Muscle of leg (tissue), 11 donors: ENCODE results near the gene GCC1. TPM values are rescaled to one million over a fixed set of nuclear protein-coding genes. Genes with fewer than 3 reads are reported as not detected.
"Not testable (repeated sequence)": the region's sequence is repeated elsewhere in the genome, so short reads cannot be mapped to it uniquely, and the experiment has no call there.

Experiments
- DNase-seq: peaks from one replicate; pipeline ENCODE4 v3.0.0; 2013
- H3K27ac ChIP-seq: one replicate; pipeline ENCODE4 v1.5.1; 2013; ENCODE audit warnings: mild to moderate bottlenecking, low read length, control low read depth
- H3K27me3 ChIP-seq: one replicate; pipeline ENCODE4 v1.6.1; 2013; ENCODE audit warnings: low read length; ENCODE audit not compliant: control insufficient read depth, insufficient read depth
- H3K36me3 ChIP-seq: one replicate; pipeline ENCODE4 v1.6.1; 2013; ENCODE audit warnings: low read length; ENCODE audit not compliant: control insufficient read depth, insufficient read depth
- H3K4me1 ChIP-seq: one replicate; pipeline ENCODE4 v1.6.1; 2013; ENCODE audit warnings: low read length; ENCODE audit not compliant: control insufficient read depth, insufficient read depth
- H3K4me3 ChIP-seq: one replicate; pipeline ENCODE4 v1.5.1; 2013; ENCODE audit warnings: low read length, control low read depth
- H3K9me3 ChIP-seq: replicated peaks from 2 replicates; pipeline ENCODE4 v1.6.1; 2013; ENCODE audit warnings: low read depth, low read length; ENCODE audit not compliant: control insufficient read depth
- WGBS: methylation state at CpG from one replicate; pipeline ENCODE4 v1.1.5; 2013; ENCODE audit warnings: missing lambda C conversion rate; ENCODE audit not compliant: insufficient coverage; 5-methylcytosine and 5-hydroxymethylcytosine counted together
- polyA plus RNA-seq, 8 donors: library from polyadenylated mRNA; unstranded; fragments of 120-200 nt; gene quantifications; one replicate each; pipeline versions ENCODE4 v1.2.1 to v1.2.3, GENCODE V29; 2013; ENCODE audit warnings: inconsistent platforms in 1 of 8, low replicate concordance in 1 of 8; ENCODE audit not compliant: insufficient read length in 8 of 8, insufficient read depth in 1 of 8
- total RNA-seq: library from RNA; stranded (reverse); fragments of 120-200 nt; gene quantifications from one replicate; pipeline ENCODE4 v1.2.4, GENCODE V29; 2013

The GCC1 gene
- total and polyA plus RNA-seq, 9 donors, result 7.4 to 11.6 (median 9.2) TPM

DNA sequence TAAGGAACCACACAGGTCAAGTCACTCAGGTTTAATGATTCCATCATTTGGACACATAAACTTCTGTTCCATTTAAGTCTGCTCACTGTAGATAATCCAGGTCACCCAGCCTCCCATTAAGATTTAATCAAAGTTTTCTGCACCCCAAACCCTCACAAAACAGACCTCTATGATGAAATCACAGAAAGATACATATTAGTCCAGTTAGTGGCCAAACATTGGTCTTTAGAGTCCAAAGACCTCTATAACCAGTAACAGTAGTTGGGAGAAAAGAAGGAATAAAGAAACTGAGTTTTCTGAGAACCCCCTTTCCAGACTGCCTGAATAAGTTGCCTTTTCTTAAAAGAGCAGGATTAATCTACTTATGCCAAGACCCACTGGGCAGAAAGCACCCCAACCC is 4.8 kb downstream of the GCC1 start:
- Histone ChIP-seq H3K27ac (no peak overlapping the region), H3K36me3 (peaks cover 32% of the 10 kb centered on the region), H3K9me3 (no peaks in the 10 kb centered on the region), H3K4me1 (peaks cover 24% of the 10 kb centered on the region), H3K27me3 (no peaks in the 10 kb centered on the region), H3K4me3 (no peak overlapping the region)
- DNase-seq, result no peak

DNA sequence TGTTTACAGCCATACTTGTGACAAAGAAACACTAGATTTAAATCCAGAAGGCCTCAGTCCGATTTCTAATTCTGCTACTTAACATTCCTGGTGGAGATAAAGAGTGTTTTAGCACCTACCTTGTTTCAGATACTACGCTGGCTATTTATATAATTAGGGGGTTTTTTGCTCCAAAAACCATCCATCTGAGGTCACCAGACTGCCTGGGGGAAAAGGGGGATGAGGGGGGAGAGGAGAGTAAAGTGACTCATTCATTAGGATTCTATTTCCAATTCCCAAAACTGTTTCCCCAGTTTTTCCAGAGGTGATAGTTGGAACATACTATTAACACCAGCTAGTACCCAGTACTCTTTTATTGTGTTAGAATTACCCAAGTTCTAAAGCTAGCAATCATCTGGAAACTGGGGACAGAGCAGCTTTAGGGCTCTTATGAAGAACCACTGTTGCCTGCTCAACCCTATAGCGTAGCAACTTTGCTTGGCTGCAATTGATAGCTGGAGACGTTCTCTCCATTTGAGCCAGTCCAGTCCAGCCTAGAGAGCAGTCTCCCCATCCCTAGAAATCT is 6.6 kb downstream of the GCC1 start:
- WGBS, result 84% methylated on average over 2 of the region's 4 CpGs
- no peak for DNase-seq
- H3K9me3 ChIP-seq, result no peaks in the 10 kb centered on the region
- no peak overlapping the region for H3K4me3 ChIP-seq
- peaks cover 12% of the 10 kb centered on the region for H3K4me1 ChIP-seq
- no peak overlapping the region for H3K27ac ChIP-seq
- H3K27me3 ChIP-seq, result no peaks in the 10 kb centered on the region
- H3K36me3 ChIP-seq, result peaks cover 33% of the 10 kb centered on the region

DNA sequence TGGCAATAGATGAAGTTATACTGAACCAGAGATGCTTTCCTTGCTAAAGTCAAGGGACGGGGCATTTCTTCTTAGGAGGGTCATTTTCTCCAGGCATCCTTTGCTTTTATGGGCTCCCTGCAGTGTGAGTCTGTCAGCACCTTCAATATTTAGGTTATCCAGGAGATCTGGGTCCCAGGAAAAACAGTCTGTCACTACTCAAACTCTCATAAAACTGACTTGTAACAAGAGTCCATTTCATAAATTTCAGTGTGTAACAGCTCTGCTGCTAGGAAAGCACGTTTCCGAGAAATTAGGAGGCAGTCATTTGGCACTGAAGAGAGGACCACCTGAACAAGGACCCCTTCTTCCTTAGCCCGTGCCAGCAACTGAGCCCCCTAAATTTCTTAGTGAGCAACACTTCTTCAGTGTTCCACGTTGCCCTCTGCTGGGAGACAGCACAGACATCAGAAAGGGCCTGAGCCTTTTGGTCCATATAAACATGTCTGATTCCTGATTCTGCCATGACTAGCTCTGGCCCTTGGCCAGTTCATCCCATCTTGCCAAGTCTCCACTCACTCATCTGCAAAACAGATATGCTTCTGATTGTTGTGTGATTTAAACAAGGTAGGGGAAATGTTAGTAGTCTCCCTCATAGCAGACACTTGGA is 7.2 kb downstream of the GCC1 start:
- no peak overlapping the region for H3K4me3 ChIP-seq
- H3K27ac ChIP-seq, result no peak overlapping the region
- peaks cover 31% of the 10 kb centered on the region for H3K36me3 ChIP-seq
- no peak for DNase-seq
- H3K9me3 ChIP-seq, result no peaks in the 10 kb centered on the region
- 41% methylated on average over 4 of the region's 5 CpGs for WGBS
- H3K4me1 ChIP-seq, result peaks cover 8% of the 10 kb centered on the region
- no peaks in the 10 kb centered on the region for H3K27me3 ChIP-seq

DNA sequence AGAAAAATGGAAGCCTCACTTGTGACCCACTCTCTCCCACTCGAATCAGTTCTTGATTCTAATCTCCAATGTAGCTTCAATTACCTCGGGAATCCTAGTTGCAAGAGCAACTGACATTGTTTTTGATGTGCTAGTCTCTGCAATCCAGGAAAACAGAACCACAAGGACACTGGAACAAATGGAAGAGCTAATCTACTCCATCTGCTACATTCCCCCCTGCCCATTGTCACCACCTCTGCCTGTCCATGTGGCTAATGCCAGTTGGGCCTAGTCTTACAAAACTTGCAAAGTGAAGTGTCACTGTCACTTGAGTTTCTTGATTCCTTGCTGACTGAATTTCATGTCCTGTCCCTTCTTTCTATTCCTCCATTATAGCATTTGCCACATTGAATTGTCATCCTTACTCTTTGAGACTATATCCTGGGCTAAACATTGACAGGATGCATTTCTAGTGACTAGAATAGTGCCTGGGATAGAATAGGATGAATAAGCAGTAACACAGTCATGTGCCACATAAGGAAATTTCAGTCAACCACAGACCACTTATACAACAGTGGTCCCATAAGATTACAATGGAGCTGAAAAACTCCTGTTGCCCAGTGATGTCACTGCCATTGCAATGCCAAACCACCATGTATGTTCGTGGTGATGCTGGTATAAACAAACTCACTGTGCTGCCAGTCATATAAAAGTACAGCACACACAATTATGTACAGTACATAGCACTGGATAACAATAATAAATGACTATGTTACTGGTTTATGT is 13.5 kb downstream of the GCC1 start:
- Histone ChIP-seq H3K9me3 (no peaks in the 10 kb centered on the region), H3K4me3 (no peak overlapping the region), H3K4me1 (no peaks in the 10 kb centered on the region), H3K36me3 (peaks cover 5% of the 10 kb centered on the region), H3K27ac (no peak overlapping the region), H3K27me3 (no peaks in the 10 kb centered on the region)
- WGBS, result 79% methylated on average over 2 of the region's 3 CpGs
- no peak for DNase-seq

DNA sequence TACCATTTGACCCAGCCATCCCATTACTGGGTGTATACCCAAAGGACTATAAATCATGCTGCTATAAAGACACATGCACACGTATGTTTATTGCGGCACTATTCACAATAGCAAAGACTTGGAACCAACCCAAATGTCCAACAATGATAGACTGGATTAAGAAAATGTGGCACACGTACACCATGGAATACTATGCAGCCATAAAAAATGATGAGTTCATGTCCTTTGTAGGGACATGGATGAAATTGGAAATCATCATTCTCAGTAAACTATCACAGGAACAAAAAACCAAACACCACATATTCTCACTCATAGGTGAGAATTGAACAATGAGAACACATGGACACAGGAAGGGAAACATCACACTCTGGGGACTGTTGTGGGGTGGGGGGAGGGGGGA is 17.4 kb downstream of the GCC1 start:
- DNase-seq, H3K9me3 ChIP-seq, H3K4me3 ChIP-seq, H3K27ac ChIP-seq, H3K4me1 ChIP-seq, H3K27me3 ChIP-seq, H3K36me3 ChIP-seq: not testable (repeated sequence)
- no CpG with 5 or more reads among the region's 3 CpGs for WGBS

DNA sequence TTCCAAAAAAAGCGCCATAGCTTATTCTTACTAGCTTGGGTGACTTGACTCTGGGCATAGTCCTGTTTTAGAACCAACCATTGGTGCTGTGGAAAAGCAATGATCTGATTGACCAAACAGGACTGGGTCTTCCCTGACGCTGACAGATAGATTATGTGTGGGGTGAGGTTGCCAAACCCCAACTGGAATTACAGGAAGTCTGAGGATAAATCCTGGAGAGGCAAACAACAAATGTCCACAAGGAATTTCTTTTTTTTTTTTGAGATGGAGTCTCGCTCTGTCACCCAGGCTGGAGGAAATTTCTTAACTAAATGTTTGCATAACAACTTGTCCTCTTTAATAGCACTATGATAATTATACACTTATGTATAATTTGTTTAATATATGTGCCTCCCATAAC is 19.2 kb downstream of the GCC1 start:
- Histone ChIP-seq H3K27ac (no peak overlapping the region), H3K4me1 (no peaks in the 10 kb centered on the region), H3K36me3 (no peaks in the 10 kb centered on the region), H3K9me3 (peaks cover 7% of the 10 kb centered on the region), H3K27me3 (no peaks in the 10 kb centered on the region), H3K4me3 (no peak overlapping the region)
- WGBS, result 60% methylated on average over 2 of the region's 3 CpGs
- DNase-seq, result no peak

DNA sequence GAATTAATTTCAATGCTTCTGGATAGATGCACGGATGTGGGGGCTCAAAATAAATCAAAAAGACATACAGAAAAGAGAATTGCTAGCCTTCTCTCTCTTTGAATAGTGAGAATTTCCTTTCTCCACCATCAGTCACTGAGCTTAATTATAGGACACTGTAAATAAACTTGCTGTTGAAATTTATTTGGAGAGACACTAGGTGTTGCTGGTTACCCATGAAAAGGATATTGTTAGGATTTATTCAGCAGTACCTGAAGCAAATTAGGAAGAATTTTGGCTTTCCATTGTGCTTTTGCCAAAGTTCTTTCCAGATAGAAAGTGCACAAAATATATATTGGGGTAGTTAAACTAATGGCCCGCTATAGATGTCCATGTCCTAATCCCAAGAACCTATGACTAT is 27.6 kb downstream of the GCC1 start:
- DNase-seq, result no peak
- Histone ChIP-seq H3K27ac (no peak overlapping the region), H3K36me3 (no peaks in the 10 kb centered on the region), H3K9me3 (no peaks in the 10 kb centered on the region), H3K27me3 (no peaks in the 10 kb centered on the region), H3K4me3 (no peak overlapping the region), H3K4me1 (no peaks in the 10 kb centered on the region)
- no CpG with 5 or more reads among the region's 2 CpGs for WGBS

DNA sequence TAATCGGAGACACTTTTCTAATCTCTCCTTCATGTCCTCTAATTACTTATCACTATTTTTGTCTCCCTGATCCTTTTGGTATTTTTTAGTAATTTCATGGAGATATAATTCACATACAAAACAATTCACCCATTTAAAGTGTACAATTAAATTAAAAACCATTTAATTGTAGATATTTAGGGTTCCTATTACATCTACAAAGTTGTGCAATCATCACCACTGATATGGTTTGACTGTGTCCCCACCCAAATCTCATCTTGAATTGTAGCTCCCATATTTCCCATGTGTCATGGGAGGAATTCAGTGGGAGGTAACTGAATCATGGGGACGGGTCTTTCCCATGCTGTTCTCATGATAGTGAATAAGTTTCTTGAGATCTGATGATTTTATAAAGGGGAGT is 29.0 kb downstream of the GCC1 start:
- H3K36me3 ChIP-seq, result no peaks in the 10 kb centered on the region
- H3K27me3 ChIP-seq, result no peaks in the 10 kb centered on the region
- no peak overlapping the region for H3K27ac ChIP-seq
- H3K4me3 ChIP-seq, result no peak overlapping the region
- no peak for DNase-seq
- H3K9me3 ChIP-seq, result no peaks in the 10 kb centered on the region
- H3K4me1 ChIP-seq, result no peaks in the 10 kb centered on the region
- WGBS, result no CpG with 5 or more reads among the region's 2 CpGs

DNA sequence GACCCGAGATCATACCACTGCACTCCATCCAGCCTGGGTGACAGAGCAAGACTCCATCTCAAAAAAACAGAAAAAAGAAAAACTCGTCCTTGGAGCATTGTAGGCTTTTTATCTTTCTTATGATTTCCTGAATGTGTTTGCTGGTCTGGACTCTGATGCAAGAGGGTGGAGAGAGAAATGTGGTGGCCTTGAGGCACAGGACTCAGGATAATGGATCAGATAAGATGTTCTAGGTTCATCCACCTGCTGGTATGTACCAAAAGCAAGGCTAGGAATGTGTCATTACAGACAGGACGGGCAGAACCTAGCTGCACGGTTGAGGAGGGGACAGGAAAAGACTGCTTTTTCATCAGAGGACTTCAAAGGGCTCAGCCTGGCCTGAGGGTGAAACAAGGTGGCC is 33.5 kb downstream of the GCC1 start:
- no peak for DNase-seq
- 71% methylated on average over 2 of the region's 4 CpGs for WGBS
- no peaks in the 10 kb centered on the region for H3K9me3 ChIP-seq
- H3K36me3 ChIP-seq, result no peaks in the 10 kb centered on the region
- no peak overlapping the region for H3K4me3 ChIP-seq
- no peaks in the 10 kb centered on the region for H3K4me1 ChIP-seq
- no peaks in the 10 kb centered on the region for H3K27me3 ChIP-seq
- no peak overlapping the region for H3K27ac ChIP-seq

DNA sequence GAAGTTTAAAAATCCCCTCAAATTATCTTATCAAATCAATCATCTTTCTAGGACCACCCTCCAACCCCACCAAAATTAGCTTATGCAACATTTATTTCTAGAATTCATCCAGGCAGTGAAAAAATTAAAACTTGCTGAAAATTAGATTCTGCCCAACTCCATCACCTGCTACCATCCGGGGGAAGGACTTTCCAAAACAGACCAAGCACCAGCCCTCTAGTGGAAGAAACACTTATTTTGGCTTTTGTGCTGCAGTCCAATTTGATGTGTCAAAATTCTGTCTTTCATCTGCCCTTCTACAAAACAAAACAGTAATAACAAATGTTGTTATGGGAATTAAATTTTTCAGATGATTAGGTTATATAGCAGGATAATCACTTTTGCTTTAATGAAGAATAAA is 35.1 kb downstream of the GCC1 start:
- Histone ChIP-seq H3K27ac (no peak overlapping the region), H3K36me3 (no peaks in the 10 kb centered on the region), H3K9me3 (no peaks in the 10 kb centered on the region), H3K4me1 (no peaks in the 10 kb centered on the region), H3K4me3 (no peak overlapping the region), H3K27me3 (no peaks in the 10 kb centered on the region)
- no peak for DNase-seq
- WGBS, result no CpG with 5 or more reads among the region's 1 CpG
